Cardiac septum (tissue), 1 donor: Measurements from ENCODE around the gene LCE7A. TPM values are rescaled to one million over a fixed set of nuclear protein-coding genes. Genes with fewer than 3 reads are reported as not detected.

Experiments used
- DNase-seq: peaks from one replicate; pipeline ENCODE4 v3.0.0-alpha.2; 2020; ENCODE audit warnings: low spot score
- intact Hi-C: fragments of 100-400 bp; cut with DNase I; formaldehyde crosslinking; loops from one replicate; pipeline ENCODE4 v1.14.0; 2022
- long read RNA-seq: library from polyadenylated mRNA; unstranded; transcript quantifications from one replicate; pipeline ENCODE4 v2.0.0, GENCODE V29; 2021
- total RNA-seq: library from RNA; stranded (reverse); fragmentation: NEBNext Ultra II Directional; extraction: Animal tissue kit (Norgen Biotek cat#: 25700); gene quantifications from one replicate; pipeline ENCODE4 v1.2.1, GENCODE V29; 2021
- donor health status: DM: no; HTN: no; CAD: no.

LCE7A gene
- not detected for total RNA-seq
- long read RNA-seq = 0 reads

- intact Hi-C loops = no loop called here
- DNase-seq = no peak
Observed at GRCh38 chr1:152859696-152860095, at the start of gene LCE7A. Gene LCE7A (plus strand): TSS chr1:152859996. CDS start chr1:152860698, 702 bp downstream.

- no peak for DNase-seq
- intact Hi-C loops = no loop called here
Observed at GRCh38 chr1:152811050-152811449, 48.7 kb upstream of the LCE7A start.

- DNase-seq = no peak
- intact Hi-C loops = no loop called here
Observed at GRCh38 chr1:152811671-152812070, 48.1 kb upstream of the LCE7A start, which contains the start of gene LCE1B. Gene LCE1B (plus strand): TSS chr1:152811971. CDS start chr1:152812447, 476 bp downstream.

GRCh38 chr1:152817309-152817708 is 42.5 kb upstream of the LCE7A start:
- intact Hi-C loops = no loop called here
- no peak for DNase-seq

- intact Hi-C loops = no loop called here
- no peak for DNase-seq
Observed at GRCh38 chr1:152823294-152823693, 36.5 kb upstream of the LCE7A start.

- DNase-seq = no peak
- intact Hi-C loops = no loop called here
Observed at GRCh38 chr1:152824964-152825363, 34.8 kb upstream of the LCE7A start.

- intact Hi-C loops = no loop called here
- DNase-seq = no peak
Observed at GRCh38 chr1:152827173-152827572, 32.6 kb upstream of the LCE7A start, which contains the start of gene LCE1A. Gene LCE1A (plus strand): TSS chr1:152827473. CDS start chr1:152827473, 0 bp downstream.

GRCh38 chr1:152836870-152837269 is 22.9 kb upstream of the LCE7A start:
- intact Hi-C loops = no loop called here
- no peak for DNase-seq

- no peak for DNase-seq
- intact Hi-C loops = no loop called here
Observed at GRCh38 chr1:152842556-152842955, 17.2 kb upstream of the LCE7A start, which contains the start of gene LCE6A. Gene LCE6A (plus strand): TSS chr1:152842856. CDS start chr1:152843521, 665 bp downstream.

- no peak for DNase-seq
- intact Hi-C loops = no loop called here
Observed at GRCh38 chr1:152855661-152856060, 4.1 kb upstream of the LCE7A start.

GRCh38 chr1:152858062-152858461 is 1.7 kb upstream of the LCE7A start:
- no peak for DNase-seq

GRCh38 chr1:152860129-152860528 is 333 bp downstream of the LCE7A start:
- DNase-seq = no peak
- intact Hi-C loops = no loop called here

More at GRCh38 chr1:152858062-152858461, 1.7 kb upstream of the LCE7A start:
- intact Hi-C loops = no loop called here

GRCh38 chr1:152861374-152861773 is 1.6 kb downstream of the LCE7A start:
- intact Hi-C loops = no loop called here
- DNase-seq = no peak

- intact Hi-C loops = no loop called here
- DNase-seq = no peak
Observed at GRCh38 chr1:152864443-152864842, 4.6 kb downstream of the LCE7A start.

GRCh38 chr1:152866321-152866720 is 6.5 kb downstream of the LCE7A start:
- intact Hi-C loops = no loop called here
- no peak for DNase-seq

GRCh38 chr1:152869808-152870419 is 10.1 kb downstream of the LCE7A start:
- DNase-seq = no peak
- intact Hi-C loops = loop anchor here (2.0 kb wide), 1 partner anchor 353 kb away; no protein-coding TSS in a partner anchor

- intact Hi-C loops = no loop called here
Observed at GRCh38 chr1:152870831-152871730, 11.3 kb downstream of the LCE7A start.

GRCh38 chr1:152871731-152872126 is 11.9 kb downstream of the LCE7A start:
- intact Hi-C loops = no loop called here
- no peak for DNase-seq

More at GRCh38 chr1:152870831-152871730, 11.3 kb downstream of the LCE7A start:
- DNase-seq = no peak

- no peak for DNase-seq
- intact Hi-C loops = no loop called here
Observed at GRCh38 chr1:152873495-152873894, 13.7 kb downstream of the LCE7A start.

- intact Hi-C loops = no loop called here
- no peak for DNase-seq
Observed at GRCh38 chr1:152876827-152877226, 17.0 kb downstream of the LCE7A start.
